Stomach smooth muscle (tissue), 2 donors: ENCODE data around the gene AP3S2.
"Not testable (repeated sequence)": the region's sequence is repeated elsewhere in the genome, so short reads cannot be mapped to it uniquely, and the experiment has no call there.

ENCODE experiments used
- H3K27ac ChIP-seq: one replicate; pipeline ENCODE4 v1.7.0; 2013; ENCODE audit warnings: mild to moderate bottlenecking, low read length, inconsistent platforms
- H3K27me3 ChIP-seq, 2 donors: one replicate each; pipeline ENCODE4 v1.7.0; 2013; ENCODE audit warnings: low read length in 2 of 2; ENCODE audit not compliant: insufficient read depth in 2 of 2, control insufficient read depth in 1 of 2
- H3K36me3 ChIP-seq, 2 donors: one replicate each; pipeline ENCODE4 v1.7.0; 2013; ENCODE audit warnings: low read length in 2 of 2; ENCODE audit not compliant: control insufficient read depth in 2 of 2, insufficient read depth in 2 of 2
- H3K4me1 ChIP-seq: one replicate; pipeline ENCODE4 v1.7.0; 2013; ENCODE audit warnings: low read length; ENCODE audit not compliant: control insufficient read depth, insufficient read depth
- H3K4me3 ChIP-seq, 2 donors: one replicate each; pipeline ENCODE4 v1.7.0; 2013; ENCODE audit warnings: low read length in 2 of 2
- H3K9ac ChIP-seq, 2 donors: one replicate each; pipeline ENCODE4 v1.7.0; 2013; ENCODE audit warnings: low read length in 2 of 2, mild to moderate bottlenecking in 1 of 2
- H3K9me3 ChIP-seq, 2 donors: one replicate each; pipeline ENCODE4 v1.7.0; 2013; ENCODE audit warnings: low read length in 2 of 2; ENCODE audit not compliant: control insufficient read depth in 2 of 2
- donor health status: healthy.
- donor health status: Pancreatic carcinoma.

AP3S2 gene

GRCh38 chr15:89797678-89798201, 96.1 kb downstream of the AP3S2 start:
- Histone ChIP-seq H3K36me3 (no peaks in the 10 kb centered on the region), H3K9ac (no peak overlapping the region), H3K4me1 (no peaks in the 10 kb centered on the region), H3K4me3 (no peak overlapping the region), H3K27me3 (peaks cover 0 to 3% of the 10 kb centered on the region in 2 donors), H3K27ac (no peak overlapping the region), H3K9me3 (peaks cover 0 to 6% of the 10 kb centered on the region in 2 donors)

DNA sequence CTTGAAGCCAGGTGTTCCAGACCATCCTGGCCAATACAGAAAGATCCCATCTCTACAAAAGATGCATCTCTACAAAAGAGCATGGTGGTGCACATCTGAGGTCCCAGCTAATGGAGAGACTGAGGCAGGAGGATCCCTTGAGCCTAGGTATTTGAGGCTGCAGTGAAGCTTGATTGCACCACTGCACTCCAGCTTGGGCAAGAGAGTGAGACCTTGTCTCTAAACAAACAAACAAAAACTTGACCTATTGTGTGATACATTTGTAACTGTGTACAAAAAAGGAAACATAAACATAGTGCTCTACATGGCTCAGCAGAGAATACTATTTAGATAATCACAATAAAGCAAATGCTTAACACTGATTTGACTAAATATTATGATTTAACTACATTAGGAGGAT, 97.8 kb downstream of the AP3S2 start:
- H3K9ac ChIP-seq = no peak overlapping the region
- peaks cover 0 to 3% of the 10 kb centered on the region in 2 donors for H3K27me3 ChIP-seq
- no peak overlapping the region for H3K27ac ChIP-seq
- peaks cover 0 to 6% of the 10 kb centered on the region in 2 donors for H3K9me3 ChIP-seq
- H3K4me3 ChIP-seq = no peak overlapping the region
- H3K36me3 ChIP-seq = no peaks in the 10 kb centered on the region
- no peaks in the 10 kb centered on the region for H3K4me1 ChIP-seq

DNA sequence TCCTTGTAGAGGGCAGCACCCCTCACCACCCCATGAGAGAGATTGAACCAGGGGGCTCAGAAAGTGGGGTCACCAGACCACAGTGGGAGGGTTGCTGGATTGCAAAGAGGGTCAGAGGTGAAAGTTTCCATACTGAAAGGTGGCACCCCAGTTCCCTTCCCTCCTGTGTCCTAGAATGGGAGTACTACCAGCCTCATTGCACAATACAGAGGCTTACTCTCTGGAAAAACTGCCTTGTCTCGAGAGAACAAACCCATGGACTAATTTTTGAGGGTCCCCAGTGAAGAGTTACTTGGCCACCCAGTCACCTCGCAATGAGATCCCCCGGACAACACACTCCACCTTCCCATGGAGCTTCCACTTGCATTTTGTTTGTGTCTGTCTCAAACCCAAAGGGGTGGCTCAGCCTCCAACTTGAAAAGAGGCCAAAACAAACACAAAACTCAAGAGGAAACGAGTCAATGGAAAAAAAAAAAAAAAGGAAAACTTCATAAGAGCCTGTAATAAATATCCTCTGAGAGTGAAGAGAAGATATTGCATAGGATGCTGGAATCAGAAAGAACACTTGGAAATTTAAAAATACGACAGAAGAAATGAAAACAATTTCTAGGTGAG, 99.1 kb downstream of the AP3S2 start:
- H3K4me3 ChIP-seq = no peak overlapping the region
- peaks cover 0 to 2% of the 10 kb centered on the region in 2 donors for H3K27me3 ChIP-seq
- H3K9me3 ChIP-seq = peaks cover 0 to 6% of the 10 kb centered on the region in 2 donors
- no peaks in the 10 kb centered on the region for H3K4me1 ChIP-seq
- no peak overlapping the region for H3K27ac ChIP-seq
- no peak overlapping the region for H3K9ac ChIP-seq
- H3K36me3 ChIP-seq = no peaks in the 10 kb centered on the region

DNA sequence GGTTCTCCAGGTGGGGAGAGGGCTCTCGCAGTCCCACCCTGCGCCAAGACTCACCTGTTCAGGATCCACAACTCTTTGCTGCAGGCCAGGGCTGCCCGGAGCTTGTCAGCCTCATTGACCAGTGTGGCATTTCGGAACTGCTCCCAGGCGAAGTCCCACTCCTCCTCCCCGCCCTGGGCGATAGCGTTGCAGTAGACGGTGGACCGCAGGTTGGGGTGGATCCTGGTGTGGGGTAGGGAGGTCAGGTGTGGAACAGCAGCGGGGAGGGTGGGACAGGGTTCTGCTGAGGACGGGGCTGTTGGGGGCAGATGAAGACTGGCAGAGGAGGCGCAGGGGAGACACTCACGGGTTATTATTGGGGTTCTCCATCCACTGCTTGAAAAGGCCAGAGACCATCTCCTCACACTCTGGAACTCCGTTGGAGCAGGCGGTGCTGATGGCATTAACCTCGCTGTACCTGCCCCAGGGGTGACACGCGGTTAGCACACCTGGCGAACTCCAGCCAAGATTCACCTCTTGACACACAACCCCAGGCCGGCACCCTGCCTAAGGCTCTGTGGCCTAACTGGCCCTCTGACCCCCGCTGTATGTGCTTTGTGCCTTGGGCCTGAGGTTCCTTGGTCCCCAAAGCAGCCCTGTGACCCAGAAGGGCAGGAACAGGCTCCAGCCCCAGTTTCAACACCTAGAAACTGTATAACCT, 101.5 kb downstream of the AP3S2 start:
- Histone ChIP-seq H3K27me3 (no peaks in the 10 kb centered on the region), H3K9me3 (peaks cover 8 to 9% of the 10 kb centered on the region in 2 donors), H3K4me3 (no peak overlapping the region), H3K4me1 (no peaks in the 10 kb centered on the region), H3K27ac (no peak overlapping the region), H3K9ac (no peak overlapping the region), H3K36me3 (no peaks in the 10 kb centered on the region)

DNA sequence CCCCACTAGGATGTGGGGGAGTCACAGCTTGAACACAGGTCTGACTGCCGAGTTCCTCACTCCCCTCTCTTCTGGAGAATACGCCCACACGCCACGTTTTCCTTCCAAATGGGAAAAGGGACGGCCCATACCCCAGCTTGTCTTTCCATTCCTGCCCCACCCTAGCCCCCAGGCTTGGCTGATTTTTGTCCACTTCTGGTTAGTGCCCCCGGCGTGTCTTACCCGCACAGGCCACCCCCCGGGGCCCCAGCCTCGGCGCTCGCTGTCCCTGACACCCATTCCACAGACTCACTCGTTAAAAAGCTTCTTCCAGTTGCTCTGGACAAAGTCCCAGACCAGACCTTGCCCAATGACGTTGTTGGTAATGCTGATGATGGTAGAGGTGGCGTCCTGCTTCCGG, 103.1 kb downstream of the AP3S2 start:
- Histone ChIP-seq H3K27ac (no peak overlapping the region), H3K9ac (no peak overlapping the region), H3K27me3 (no peaks in the 10 kb centered on the region), H3K4me3 (no peak overlapping the region), H3K36me3 (no peaks in the 10 kb centered on the region), H3K9me3 (peaks cover 3 to 8% of the 10 kb centered on the region in 2 donors), H3K4me1 (no peaks in the 10 kb centered on the region)

DNA sequence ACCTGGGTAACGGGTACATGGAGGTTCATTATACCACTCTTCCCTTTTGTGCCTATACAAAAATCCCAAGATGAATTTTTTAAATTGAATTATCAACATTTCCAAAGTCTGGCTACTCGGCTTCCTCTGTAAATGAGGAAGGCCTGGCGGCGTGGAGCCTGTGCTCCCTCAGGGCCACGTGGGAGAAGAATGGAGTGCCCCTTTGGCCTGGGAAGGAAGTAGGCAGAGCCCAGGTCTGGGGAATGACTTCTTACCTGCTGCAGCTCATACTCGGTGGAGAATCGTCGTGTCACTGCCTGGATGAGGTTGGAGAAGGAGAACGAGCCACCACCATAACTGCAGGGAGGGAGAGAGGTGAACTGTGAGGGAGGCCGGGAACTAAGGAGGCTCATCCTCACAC, 103.6 kb downstream of the AP3S2 start:
- Histone ChIP-seq H3K9me3 (peaks cover 3 to 8% of the 10 kb centered on the region in 2 donors), H3K4me1 (no peaks in the 10 kb centered on the region), H3K9ac (no peak overlapping the region), H3K36me3 (no peaks in the 10 kb centered on the region), H3K27me3 (no peaks in the 10 kb centered on the region), H3K27ac (no peak overlapping the region), H3K4me3 (no peak overlapping the region)

- H3K4me3 ChIP-seq, H3K4me1 ChIP-seq, H3K27ac ChIP-seq, H3K27me3 ChIP-seq, H3K9me3 ChIP-seq, H3K9ac ChIP-seq, H3K36me3 ChIP-seq: not testable (repeated sequence)
These were observed 105.2 kb downstream of the AP3S2 start for GRCh38 chr15:89788585-89788984.

- H3K36me3 ChIP-seq = no peaks in the 10 kb centered on the region
These were observed 105.8 kb downstream of the AP3S2 start for GRCh38 chr15:89787944-89788343.

GRCh38 chr15:89785774-89786140, 108.0 kb downstream of the AP3S2 start:
- Histone ChIP-seq H3K4me1 (no peaks in the 10 kb centered on the region), H3K27ac (no peak overlapping the region), H3K4me3 (no peak overlapping the region), H3K27me3 (no peaks in the 10 kb centered on the region), H3K36me3 (no peaks in the 10 kb centered on the region), H3K9me3 (peaks cover 3 to 8% of the 10 kb centered on the region in 2 donors), H3K9ac (no peak overlapping the region)

More at GRCh38 chr15:89787944-89788343, 105.8 kb downstream of the AP3S2 start:
- Histone ChIP-seq H3K9ac (no peak overlapping the region), H3K4me3 (no peak overlapping the region), H3K9me3 (peaks cover 3 to 8% of the 10 kb centered on the region in 2 donors), H3K27ac (no peak overlapping the region), H3K27me3 (no peaks in the 10 kb centered on the region), H3K4me1 (no peaks in the 10 kb centered on the region)

DNA sequence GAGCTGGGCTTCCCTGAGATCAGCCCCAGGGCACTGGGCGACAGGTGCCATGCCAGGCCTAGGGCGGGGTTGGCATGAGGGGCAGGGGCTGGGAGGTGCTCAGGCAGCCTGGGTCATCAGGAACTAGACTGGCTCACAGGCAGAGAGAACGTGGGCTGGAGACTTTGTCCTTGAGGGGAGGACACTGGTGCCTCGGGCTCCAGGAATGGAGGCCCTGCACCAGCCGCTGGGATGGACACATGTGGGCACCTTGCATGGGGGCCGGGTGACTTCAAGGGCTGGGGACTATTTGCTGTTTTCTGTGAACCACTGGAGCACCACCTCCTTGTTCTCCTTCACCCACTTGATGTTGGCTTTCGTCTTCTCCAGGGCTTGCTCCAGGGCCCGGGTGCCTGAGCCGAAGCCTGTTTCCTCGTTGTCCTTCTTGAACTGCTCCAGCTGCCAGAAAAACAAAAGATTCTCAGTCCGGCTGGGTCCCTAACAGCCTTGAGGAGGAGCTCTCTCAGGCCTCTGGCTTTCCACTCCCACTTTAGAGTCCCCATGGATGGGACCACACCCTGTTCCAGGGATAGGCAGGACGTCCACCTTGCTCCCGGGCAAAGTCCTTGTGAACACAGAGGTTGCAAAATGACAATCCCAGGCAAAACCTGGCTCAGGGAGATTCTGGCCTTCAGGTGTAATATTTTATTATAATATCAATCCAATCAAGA, 108.6 kb downstream of the AP3S2 start:
- Histone ChIP-seq H3K9ac (no peak overlapping the region), H3K27me3 (no peaks in the 10 kb centered on the region), H3K36me3 (no peaks in the 10 kb centered on the region), H3K27ac (no peak overlapping the region), H3K4me1 (no peaks in the 10 kb centered on the region), H3K4me3 (no peak overlapping the region), H3K9me3 (peaks cover 3 to 8% of the 10 kb centered on the region in 2 donors)

DNA sequence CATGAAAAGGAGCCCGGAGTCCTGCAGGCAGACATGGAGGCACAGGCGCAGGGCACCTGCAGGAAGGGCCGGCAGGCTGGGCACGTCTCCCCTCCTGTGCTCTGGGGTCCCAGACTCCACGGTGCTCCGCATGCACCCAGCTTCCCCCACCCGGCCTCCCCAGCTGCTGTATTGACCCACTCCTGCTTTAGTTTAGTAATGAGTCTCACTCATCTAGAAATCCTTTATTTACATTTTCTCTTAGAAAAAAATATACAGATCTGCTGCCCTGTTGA, 109.2 kb downstream of the AP3S2 start:
- no peaks in the 10 kb centered on the region for H3K36me3 ChIP-seq
- no peak overlapping the region for H3K9ac ChIP-seq
- no peak overlapping the region for H3K27ac ChIP-seq
- no peaks in the 10 kb centered on the region for H3K4me1 ChIP-seq
- peaks cover 3 to 8% of the 10 kb centered on the region in 2 donors for H3K9me3 ChIP-seq
- no peak overlapping the region for H3K4me3 ChIP-seq
- no peaks in the 10 kb centered on the region for H3K27me3 ChIP-seq
